HepG2 (cell line): ENCODE data around the gene VAMP2. TPM values are rescaled to one million over a fixed set of nuclear protein-coding genes. Genes with fewer than 3 reads are reported as not detected.

Source experiments
- AKAP8 ChIP-seq: sonication (generic); formaldehyde crosslinking; IDR thresholded peaks from 2 replicates; pipeline ENCODE4 v1.5.1; 2020; ENCODE audit warnings: mild to moderate bottlenecking, missing genetic modification reagents
- CREM ChIP-seq, 2 experiments: sonication (generic) in 1 of 2; formaldehyde crosslinking in 1 of 2; IDR thresholded peaks; 2 replicates each; pipeline versions ENCODE4 v1.4.0 to v1.6.1; 2016 to 2020; ENCODE audit warnings: antibody characterized with exemption in 1 of 2, mild to moderate bottlenecking in 1 of 2, missing genetic modification reagents in 1 of 2
- HNRNPL ChIP-seq: fragments of 200-400 bp; formaldehyde crosslinking; IDR thresholded peaks from 2 replicates; pipeline ENCODE4 v1.6.1; 2017; ENCODE audit warnings: mild to moderate bottlenecking, low read depth, low read length
- MTA1 ChIP-seq: sonication (generic); formaldehyde crosslinking; IDR thresholded peaks from 2 replicates; pipeline ENCODE4 v1.4.0; 2020; ENCODE audit warnings: missing genetic modification reagents, mild to moderate bottlenecking, borderline replicate concordance
- PRPF4 ChIP-seq: fragments of 200-400 bp; formaldehyde crosslinking; IDR thresholded peaks from 2 replicates; pipeline ENCODE4 v1.6.1; 2016; ENCODE audit warnings: low read length, low read depth; ENCODE audit not compliant: poor library complexity, severe bottlenecking
- SP5 ChIP-seq: IDR thresholded peaks from 2 replicates; pipeline ENCODE4 v1.6.1; 2016; ENCODE audit warnings: low read depth, borderline replicate concordance
- TBL1XR1 ChIP-seq: fragments of 150-350 bp; IDR thresholded peaks from 2 replicates; pipeline ENCODE4 v1.6.1; 2014; ENCODE audit warnings: borderline replicate concordance, low read length; ENCODE audit not compliant: partially characterized antibody
- THAP11 ChIP-seq: IDR thresholded peaks from 2 replicates; pipeline ENCODE4 v1.6.1; 2016; ENCODE audit warnings: missing biosample characterization, missing genetic modification reagents
- TRIM24 ChIP-seq: sonication (generic); formaldehyde crosslinking; IDR thresholded peaks from 2 replicates; pipeline ENCODE4 v1.8.0; 2022; ENCODE audit warnings: mild to moderate bottlenecking, missing genetic modification reagents
- XRCC5 ChIP-seq: fragments of 200-400 bp; formaldehyde crosslinking; optimal IDR thresholded peaks from 2 replicates; pipeline ENCODE3; 2017; ENCODE audit warnings: mild to moderate bottlenecking, low read length
- ZBTB7A ChIP-seq: sonication (generic); formaldehyde crosslinking; IDR thresholded peaks from 2 replicates; pipeline ENCODE4 v1.8.0; 2022; ENCODE audit warnings: mild to moderate bottlenecking, missing genetic modification reagents
- ZNF121 ChIP-seq: sonication (generic); formaldehyde crosslinking; IDR thresholded peaks from 2 replicates; pipeline ENCODE4 v1.5.0; 2020; ENCODE audit warnings: mild to moderate bottlenecking, missing genetic modification reagents
- ZNF17 ChIP-seq: sonication (generic); formaldehyde crosslinking; IDR thresholded peaks from 2 replicates; pipeline ENCODE4 v1.5.0; 2020; ENCODE audit warnings: mild to moderate bottlenecking, missing genetic modification reagents
- ZNF20 ChIP-seq: sonication (generic); formaldehyde crosslinking; IDR thresholded peaks from 2 replicates; pipeline ENCODE4 v1.4.0; 2020; ENCODE audit warnings: mild to moderate bottlenecking, moderate library complexity, missing genetic modification reagents
- ZNF318 ChIP-seq: sonication (generic); formaldehyde crosslinking; IDR thresholded peaks from 2 replicates; pipeline ENCODE4 v1.4.0; 2020; ENCODE audit warnings: mild to moderate bottlenecking, missing genetic modification reagents
- ZNF33A ChIP-seq: sonication (generic); formaldehyde crosslinking; IDR thresholded peaks from 2 replicates; pipeline ENCODE4 v1.5.1; 2020; ENCODE audit warnings: missing genetic modification reagents, mild to moderate bottlenecking, moderate library complexity, borderline replicate concordance
- ZNF589 ChIP-seq: sonication (generic); formaldehyde crosslinking; conservative IDR thresholded peaks from 2 replicates; pipeline ENCODE4 v1.8.0; 2022; ENCODE audit warnings: mild to moderate bottlenecking, moderate library complexity, missing genetic modification reagents
- ZNF670 ChIP-seq: sonication (generic); formaldehyde crosslinking; IDR thresholded peaks from 2 replicates; pipeline ENCODE4 v1.8.0; 2022; ENCODE audit warnings: mild to moderate bottlenecking, missing genetic modification reagents, borderline replicate concordance
- ZNF704 ChIP-seq: sonication (generic); formaldehyde crosslinking; IDR thresholded peaks from 2 replicates; pipeline ENCODE4 v1.8.1; 2023; ENCODE audit warnings: mild to moderate bottlenecking, inconsistent platforms, moderate library complexity, missing genetic modification reagents, borderline replicate concordance
- ZNF746 ChIP-seq: sonication (generic); formaldehyde crosslinking; IDR thresholded peaks from 2 replicates; pipeline ENCODE4 v1.8.0; 2022; ENCODE audit warnings: mild to moderate bottlenecking, missing genetic modification reagents
- polyA plus RNA-seq, 8 experiments: library from polyadenylated mRNA; depleted of rRNA in 3 of 8; stranded (reverse) in 7 of 8; unstranded in 1 of 8; fragments of >200 nt; fragmentation: Illumina TruSeq in 4 of 8; extraction: Trizol in 4 of 8; gene quantifications; 2 replicates each; pipeline versions ENCODE4 v1.2.1 to v1.2.3, GENCODE V29; 2011 to 2016; ENCODE audit warnings: low read depth in 4 of 8, missing spikeins in 1 of 8, mixed read lengths in 1 of 8; ENCODE audit not compliant: insufficient read depth in 1 of 8
- total RNA-seq, 5 experiments: library from RNA; depleted of rRNA; stranded (reverse); fragments of >200 nt; fragmentation: Illumina TruSeq; extraction: Trizol; gene quantifications; 2 replicates each; pipeline ENCODE4 v1.2.3, GENCODE V29; 2016; ENCODE audit warnings: low read depth in 1 of 5

Gene VAMP2
- total and polyA plus RNA-seq, 2 of the 13 experiments (the other 11 are each of a cell fraction or from before 2014, with no cell fraction given) = 3.9 to 17.2 TPM

GRCh38 chr17:8173056-8173870, 10.5 kb upstream of the VAMP2 start (continued):
- TF ChIP-seq MTA1 (CRISPR knock-in tag) (no peak), THAP11 (peak; percentile 91), SP5 (CRISPR knock-in tag) (peak; percentile 50; the same call in 1 of the 2 replicates), ZNF746 (no peak; the same call in 1 of the 2 replicates), CREM (IDR thresholded peaks at IDR 0.05) (peak; percentile 92), CREM (CRISPR knock-in tag; IDR thresholded peaks at IDR 0.05) (no peak; the same call in 1 of the 2 replicates), HNRNPL (0 out of 2 replicates have a peak, but pooled peaks have one; percentile 21), ZNF704 (CRISPR knock-in tag) (no peak; the same call in 1 of the 2 replicates), ZNF121 (CRISPR knock-in tag) (no peak), XRCC5 (peak; percentile 8), ZBTB7A (CRISPR knock-in tag) (peak; percentile 91), ZNF20 (CRISPR knock-in tag) (0 out of 2 replicates have a peak, but pooled peaks have one; percentile 39), ZNF17 (CRISPR knock-in tag) (no peak), ZNF33A (CRISPR knock-in tag) (no peak), AKAP8 (CRISPR knock-in tag) (no peak), TBL1XR1 (peak; percentile 86), PRPF4 (no peak), ZNF670 (CRISPR knock-in tag) (peak; percentile 57; the same call in 1 of the 2 replicates), TRIM24 (CRISPR knock-in tag) (0 out of 2 replicates have a peak, but pooled peaks have one; percentile 44), ZNF589 (CRISPR knock-in tag) (peak; percentile 93), ZNF318 (CRISPR knock-in tag) (peak; percentile 87)
